GM12892 (cell line): ENCODE measurements around the gene FBL.

Experiments used
- POLR2A ChIP-seq: IDR thresholded peaks from 2 replicates; pipeline ENCODE4 v1.6.1; 2011; ENCODE audit warnings: low read depth, low read length, control low read depth
- POLR2AphosphoS5 ChIP-seq: IDR thresholded peaks from 2 replicates; pipeline ENCODE4 v1.6.1; 2011; ENCODE audit warnings: low read depth, low read length, control low read depth
- TAF1 ChIP-seq: IDR thresholded peaks from 2 replicates; pipeline ENCODE4 v1.6.1; 2011; ENCODE audit warnings: low read depth, mild to moderate bottlenecking, control low read depth, low read length, borderline replicate concordance

DNA sequence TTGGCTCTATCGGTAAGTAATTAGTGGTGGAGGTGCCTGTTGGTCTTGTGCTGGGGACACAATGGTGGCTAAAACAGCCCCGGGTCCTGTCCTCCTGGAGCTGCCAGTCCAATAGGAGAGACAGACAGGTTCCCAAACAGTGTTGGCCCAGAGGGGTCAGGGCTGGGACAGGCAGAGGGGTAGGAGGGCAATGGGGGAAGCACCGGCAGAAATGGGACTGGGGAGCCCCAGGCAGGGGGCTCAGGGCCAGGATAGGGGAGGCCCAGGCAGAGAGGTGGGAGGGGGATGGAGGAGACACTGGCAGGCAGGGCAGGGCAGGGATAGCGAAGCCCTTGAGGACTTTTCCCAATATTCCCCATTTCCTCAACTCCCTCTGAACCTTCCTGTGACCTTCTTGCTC lies 2.2 kb upstream of the FBL start:
- no peak for TF ChIP-seq POLR2A
- TF ChIP-seq TAF1: no peak
- TF ChIP-seq POLR2AphosphoS5: no peak
